GM19455 (cell line): ENCODE results near the gene SCIN.
"Not testable (repeated sequence)": the region's sequence is repeated elsewhere in the genome, so short reads cannot be mapped to it uniquely, and the experiment has no call there.

Experiments used
- ATAC-seq: cut with Tn5 transposase; IDR thresholded peaks from one replicate; pipeline ENCODE4 v1.9.1; 2021; ENCODE audit not compliant: unreplicated experiment

SCIN gene

DNA sequence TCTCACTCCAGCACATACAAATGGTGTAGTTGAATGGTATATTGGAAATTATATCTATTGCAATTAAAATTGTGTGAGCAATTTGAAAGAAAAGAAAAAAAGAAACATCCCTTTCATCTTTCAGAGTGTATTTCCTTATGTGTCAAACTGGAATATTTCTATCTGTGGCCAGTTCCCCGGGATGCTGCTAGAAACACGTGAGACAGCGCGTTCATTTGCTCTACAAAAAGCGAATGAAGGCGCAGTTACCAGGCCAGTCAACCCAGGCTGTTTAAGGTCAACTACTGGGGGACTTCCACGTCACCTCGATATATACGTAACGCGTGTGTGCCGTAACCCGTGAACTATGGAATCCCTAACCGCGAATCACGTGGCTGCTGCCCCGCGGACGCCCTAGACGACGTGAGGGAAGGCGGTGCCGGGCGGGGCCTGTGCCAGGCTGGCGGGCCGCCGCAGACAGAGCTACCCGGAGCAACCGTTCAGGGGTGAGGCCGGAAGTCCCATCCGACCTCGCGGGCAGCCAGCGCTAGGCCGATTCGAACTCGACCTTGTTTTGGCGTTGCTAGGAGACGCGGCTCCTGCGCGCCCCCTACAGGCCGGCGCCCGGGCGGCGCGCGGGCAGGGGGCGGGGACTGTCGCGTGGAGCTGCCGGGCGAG lies 115.8 kb downstream of the SCIN start:
- peak; percentile 82 for ATAC-seq

GRCh38 chr7:12686891-12687717 lies 116.6 kb downstream of the SCIN start, which contains the start of gene ARL4A:
Gene ARL4A (plus strand): TSS chr7:12687633. CDS start chr7:12688255, 622 bp downstream.
- peak; percentile 75 for ATAC-seq

- ATAC-seq: no peak
Measured at GRCh38 chr7:12687718-12688171, 117.2 kb downstream of the SCIN start.

GRCh38 chr7:12688485-12689170 lies 118.1 kb downstream of the SCIN start:
- ATAC-seq: not testable (repeated sequence)

DNA sequence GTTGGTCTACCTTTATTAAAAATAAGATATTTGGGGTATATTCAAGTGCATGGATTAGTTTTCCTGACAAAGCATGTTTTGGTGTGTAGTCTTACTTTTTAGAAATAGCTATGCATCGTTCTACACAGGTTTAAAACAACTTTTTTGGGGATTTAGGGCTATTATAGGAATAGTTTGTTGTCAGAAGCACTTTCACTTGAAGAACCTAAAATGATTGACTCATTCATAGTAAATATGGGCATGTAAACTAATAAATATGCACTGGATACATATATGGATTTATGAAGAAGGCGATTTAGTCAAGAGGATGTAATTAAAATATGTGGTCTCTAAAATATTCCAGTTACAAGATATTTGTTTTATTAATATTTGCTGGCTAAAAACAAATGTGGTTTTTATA lies 118.9 kb downstream of the SCIN start:
- ATAC-seq: no peak

DNA sequence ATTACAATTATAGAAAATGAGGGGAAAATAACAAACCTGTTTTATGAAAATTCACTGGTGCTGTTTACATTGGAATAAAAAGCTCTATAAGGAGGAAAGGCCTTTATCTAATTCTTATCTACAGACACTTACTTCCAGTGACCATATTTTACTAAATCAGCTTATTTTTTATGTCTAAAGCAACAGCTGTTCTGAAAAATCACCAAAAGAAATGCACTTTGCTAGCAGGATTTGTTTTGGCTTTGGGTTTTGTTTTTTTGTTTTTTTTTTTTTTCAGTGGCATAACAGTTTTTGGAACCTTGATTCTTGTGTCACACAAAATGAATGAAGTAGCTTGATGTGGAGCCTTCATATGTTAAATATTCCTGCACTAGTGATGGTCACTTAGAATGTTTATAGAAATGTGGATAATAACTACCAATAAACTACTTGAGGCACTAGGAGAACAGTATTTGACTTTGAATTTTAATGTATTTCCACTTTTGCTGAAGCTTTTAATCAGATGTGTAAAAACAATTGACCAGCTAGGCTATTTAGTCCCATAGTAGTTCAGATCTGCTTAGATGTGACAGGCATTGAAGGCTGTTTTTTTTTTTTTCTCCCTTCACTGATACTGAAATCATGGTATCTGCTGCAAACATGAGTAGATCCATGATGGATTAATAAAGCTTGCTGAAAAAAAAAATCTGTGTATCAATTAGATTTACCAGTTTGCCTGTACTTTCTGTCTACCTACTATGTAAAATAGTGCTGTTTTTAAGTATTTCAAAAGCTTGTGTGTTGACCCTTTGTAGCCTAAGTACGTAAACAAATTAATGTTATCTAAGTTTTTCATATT lies 119.7 kb downstream of the SCIN start:
- no peak for ATAC-seq

GRCh38 chr7:12691388-12691787 lies 120.9 kb downstream of the SCIN start:
- ATAC-seq: not testable (repeated sequence)

- ATAC-seq: no peak
Measured at GRCh38 chr7:12692035-12692434, 121.5 kb downstream of the SCIN start.

DNA sequence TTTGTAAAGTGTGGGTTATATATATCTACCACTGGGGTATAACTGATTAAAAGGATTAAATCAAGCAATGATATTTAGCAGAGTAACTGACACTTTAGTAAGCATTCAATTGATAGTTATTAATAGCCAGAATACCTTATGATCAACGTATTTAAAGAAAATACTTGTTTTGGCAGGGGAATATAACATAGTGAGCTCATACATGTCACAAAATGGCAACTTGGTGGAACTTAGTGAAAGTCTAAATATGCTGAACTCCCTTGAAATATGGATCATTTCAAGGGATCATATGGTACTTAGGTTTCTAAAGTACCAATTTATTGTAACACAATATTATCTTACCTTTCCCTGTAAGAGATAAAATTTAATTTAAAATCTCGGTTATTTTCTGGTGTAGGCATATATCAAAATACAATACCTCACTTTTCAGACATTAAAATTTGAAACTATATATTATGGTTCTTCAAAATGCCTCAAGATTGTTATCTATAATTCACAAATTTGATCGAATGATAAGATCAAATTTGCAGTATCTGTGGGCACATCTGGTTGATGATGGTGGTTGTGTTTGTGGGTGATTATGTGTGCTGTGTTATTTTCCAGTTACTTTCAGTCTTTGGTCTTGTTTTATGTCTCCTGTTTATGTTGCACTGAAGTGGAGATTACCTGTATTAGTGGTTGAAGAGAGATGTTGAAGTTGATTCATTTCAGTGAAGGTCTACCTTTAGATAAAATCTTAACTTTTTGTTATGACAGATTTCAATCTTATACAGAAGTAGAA lies 122.1 kb downstream of the SCIN start:
- no peak for ATAC-seq

DNA sequence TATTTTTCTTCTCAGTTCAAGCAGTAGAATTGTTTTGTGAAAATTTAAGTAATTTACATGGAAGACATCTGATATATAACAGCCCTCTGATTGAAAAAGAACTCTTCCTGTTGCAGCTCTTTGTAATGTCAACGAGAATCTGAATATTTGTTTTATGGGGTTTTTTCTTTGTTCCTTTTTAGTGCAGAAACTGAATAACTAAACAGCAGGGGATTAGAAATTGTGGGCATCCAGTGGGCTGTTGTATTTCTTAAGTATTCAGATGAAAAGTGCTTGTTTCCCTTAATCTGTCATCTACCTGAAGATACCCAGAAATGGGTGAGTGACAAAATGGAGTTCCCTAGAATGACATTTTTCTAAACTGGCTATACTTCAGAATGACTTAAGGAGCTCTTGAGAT lies 124.3 kb downstream of the SCIN start:
- no peak for ATAC-seq

DNA sequence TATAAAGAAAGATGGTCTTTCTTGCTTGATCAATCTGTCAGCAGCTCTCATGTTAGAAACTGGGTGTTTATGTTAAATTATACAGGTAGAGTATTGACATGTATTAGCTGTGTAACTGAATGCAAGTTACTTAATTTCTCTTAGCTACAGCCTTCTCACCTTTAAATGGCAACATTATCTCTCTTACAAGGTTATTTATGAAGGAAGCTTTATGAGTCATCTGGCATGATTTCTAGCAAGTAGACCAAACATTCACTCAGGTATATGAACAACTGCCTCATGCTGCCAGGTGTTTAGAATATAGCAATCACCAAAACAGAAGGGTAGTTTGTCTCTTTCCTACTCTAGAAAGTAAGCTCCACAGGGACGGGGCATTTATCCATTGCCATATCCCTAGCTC lies 125.4 kb downstream of the SCIN start:
- no peak for ATAC-seq

- no peak for ATAC-seq
Measured at GRCh38 chr7:12699299-12699698, 128.8 kb downstream of the SCIN start.

DNA sequence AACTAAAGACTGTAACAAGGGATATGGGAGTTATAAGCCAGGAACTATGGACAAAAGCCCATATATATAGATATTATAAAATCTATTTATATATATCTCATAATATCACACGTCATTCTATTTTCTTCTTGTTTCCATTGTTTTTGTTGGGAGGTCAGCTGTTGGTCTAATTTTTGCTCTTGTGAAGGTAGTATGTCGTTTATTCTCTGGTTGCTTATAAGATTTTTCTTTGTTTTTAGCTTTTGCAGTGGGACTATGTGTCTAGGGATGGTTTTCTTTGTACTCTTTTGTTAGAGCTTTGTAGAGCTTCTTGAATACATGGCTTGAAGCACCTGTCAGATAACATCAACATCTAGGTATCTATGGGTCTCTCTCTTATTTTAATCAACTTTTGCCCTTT lies 130.9 kb downstream of the SCIN start:
- ATAC-seq: no peak

DNA sequence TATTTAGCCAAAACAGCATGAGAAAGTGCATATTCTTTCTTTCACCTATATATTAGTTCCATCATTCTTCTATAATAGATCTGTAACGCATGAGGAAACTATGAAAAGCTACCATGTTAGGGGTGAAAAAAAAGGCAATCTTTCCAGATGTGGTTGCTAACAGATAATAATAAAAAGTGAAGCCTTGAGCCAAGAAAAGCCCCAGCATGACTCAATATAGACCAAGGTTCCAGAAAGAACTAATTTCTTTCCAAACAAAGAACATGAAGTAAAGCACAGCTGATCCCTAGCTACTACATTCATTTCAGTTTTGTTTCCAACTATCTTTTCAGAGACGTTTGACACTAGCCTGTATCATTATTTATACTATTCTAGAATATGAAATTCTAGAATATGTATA lies 133.4 kb downstream of the SCIN start:
- ATAC-seq: no peak

GRCh38 chr7:12705878-12706277 lies 135.4 kb downstream of the SCIN start:
- ATAC-seq: no peak

GRCh38 chr7:12706900-12707536 lies 136.5 kb downstream of the SCIN start:
- no peak for ATAC-seq

GRCh38 chr7:12708314-12708713 lies 137.8 kb downstream of the SCIN start:
- ATAC-seq: no peak
